HG03439 (cell line): ENCODE results near the gene AKT1.

Experiments
- ATAC-seq: cut with Tn5 transposase; IDR thresholded peaks from one replicate; pipeline ENCODE4 v1.9.1; 2021; ENCODE audit warnings: mild to moderate bottlenecking, moderate library complexity; ENCODE audit not compliant: unreplicated experiment

The AKT1 gene

GRCh38 chr14:104800015-104800770 is 4.6 kb upstream of the AKT1 start:
- ATAC-seq = peak; percentile 50

GRCh38 chr14:104799244-104800014 is 3.9 kb upstream of the AKT1 start:
- no peak for ATAC-seq

- no peak for ATAC-seq
These were observed 3.0 kb upstream of the AKT1 start for GRCh38 chr14:104798300-104799243.

DNA sequence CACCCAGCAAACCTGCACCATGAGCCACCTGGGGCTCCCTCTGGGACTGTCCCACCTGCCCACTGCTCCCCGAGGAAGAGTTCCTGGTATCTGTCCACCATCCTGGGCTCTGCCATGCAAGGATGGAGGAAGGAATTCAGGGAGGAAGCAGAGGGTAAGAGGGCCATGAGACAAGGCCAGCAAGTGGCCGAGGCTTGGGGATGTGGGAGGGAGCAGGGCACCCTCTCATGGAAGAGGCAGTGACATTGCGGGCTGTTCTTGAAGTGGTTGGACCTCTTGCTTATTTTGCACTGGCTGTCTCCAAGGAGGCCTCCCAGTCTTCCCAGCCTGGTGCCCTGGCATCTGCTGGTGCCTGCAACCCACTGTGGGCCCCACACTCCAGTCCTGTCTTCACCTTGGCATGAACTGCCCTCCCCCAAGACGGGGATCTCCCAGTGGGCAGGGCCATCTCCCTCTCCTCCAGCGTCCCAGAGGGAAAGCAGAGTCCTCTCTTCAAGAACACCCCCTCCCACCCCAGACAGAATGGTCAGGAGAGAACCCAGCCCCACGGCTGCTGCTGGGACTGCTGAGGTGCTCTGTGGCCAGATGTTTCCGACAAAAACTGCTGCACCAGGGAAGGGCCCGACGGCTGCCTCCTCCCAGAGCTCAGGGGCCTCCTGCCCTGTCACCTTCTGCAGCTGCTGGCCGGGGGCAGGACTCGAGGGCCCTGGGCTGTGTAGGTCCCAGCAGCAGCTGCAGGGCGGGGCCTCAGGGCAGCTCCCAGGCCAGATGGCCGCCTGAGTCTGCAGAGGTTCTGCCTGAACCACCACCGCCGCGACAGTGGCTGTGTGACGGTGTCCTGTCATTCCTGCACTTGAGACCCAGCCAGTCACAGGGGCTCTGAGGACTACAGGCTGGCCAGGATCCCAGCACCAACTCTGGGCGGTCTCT is 1.8 kb upstream of the AKT1 start:
- no peak for ATAC-seq

- no peak for ATAC-seq
These were observed 1.1 kb upstream of the AKT1 start for GRCh38 chr14:104796687-104797081.

GRCh38 chr14:104795781-104796686 is 486 bp upstream of the AKT1 start:
- no peak for ATAC-seq

- ATAC-seq = no peak
These were observed 936 bp downstream of the AKT1 start for GRCh38 chr14:104794631-104794992.

DNA sequence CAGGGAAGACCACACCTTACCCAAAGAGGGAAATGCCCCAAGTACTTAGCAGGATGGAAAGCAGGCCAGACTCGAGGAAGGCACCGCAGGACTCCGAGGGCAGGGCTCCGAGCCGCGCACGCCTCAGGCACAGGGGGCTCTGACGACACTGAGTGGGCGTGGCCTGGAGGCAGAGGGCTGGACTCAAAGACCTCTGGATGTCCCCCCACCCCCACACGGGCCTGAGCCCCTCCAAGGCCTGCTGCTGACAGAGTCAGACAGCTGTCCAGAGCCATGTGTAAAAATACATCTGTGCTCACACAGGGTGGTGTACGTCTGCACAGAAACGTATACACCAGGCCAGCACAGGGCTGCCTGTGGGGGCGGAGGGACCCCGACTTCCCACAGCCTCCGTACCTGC is 1.4 kb downstream of the AKT1 start:
- ATAC-seq = no peak

DNA sequence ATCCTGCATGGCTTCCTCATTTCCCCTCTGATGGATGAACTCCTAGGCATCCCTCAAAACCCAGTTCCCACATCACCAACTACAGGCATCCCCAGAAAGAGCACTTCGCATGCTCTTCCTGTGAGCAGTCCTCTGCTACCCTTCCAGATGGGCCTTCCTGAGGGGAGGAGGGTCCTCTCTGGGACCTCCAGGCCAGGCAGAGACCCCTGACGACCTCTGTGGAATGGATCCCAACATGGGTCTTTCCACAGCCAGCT is 1.9 kb downstream of the AKT1 start:
- no peak for ATAC-seq

DNA sequence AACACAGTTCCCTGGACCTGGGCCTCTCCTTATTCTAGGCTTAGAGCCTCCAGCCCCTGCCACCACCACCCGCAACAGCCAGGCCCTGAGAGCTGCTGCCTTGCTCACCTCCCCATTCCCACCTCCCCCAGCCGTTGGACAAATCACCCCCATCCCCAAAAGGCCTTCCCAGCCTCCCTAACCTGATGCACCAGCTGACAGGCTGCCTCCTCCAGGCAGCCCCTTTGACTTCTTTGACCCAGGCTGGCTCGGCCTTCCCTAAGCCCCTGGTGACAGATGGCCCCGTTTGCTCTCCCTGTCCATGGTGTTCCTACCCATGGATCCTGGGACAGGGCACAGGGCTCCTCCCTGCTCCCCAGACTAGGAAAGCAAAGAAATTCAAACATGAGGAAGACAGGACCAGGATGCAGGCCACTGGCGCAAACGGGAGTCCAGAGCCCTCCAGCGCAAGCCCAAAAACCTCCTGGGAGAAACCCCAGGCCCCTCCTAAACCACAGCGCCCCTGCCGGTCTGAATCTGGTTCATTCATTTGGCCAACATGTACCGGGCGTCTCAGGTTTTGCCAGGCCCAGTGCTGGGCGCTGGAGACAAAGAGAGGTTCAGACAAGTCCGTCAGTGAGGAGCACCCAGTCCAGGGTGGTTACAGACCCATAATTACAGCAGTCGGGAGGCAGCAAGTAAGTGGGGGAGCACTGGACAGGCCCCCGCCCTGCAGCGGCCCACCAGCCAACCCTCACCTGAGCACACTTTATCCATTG is 2.4 kb downstream of the AKT1 start:
- no peak for ATAC-seq

- ATAC-seq = no peak
These were observed 3.3 kb downstream of the AKT1 start for GRCh38 chr14:104792101-104792884.

DNA sequence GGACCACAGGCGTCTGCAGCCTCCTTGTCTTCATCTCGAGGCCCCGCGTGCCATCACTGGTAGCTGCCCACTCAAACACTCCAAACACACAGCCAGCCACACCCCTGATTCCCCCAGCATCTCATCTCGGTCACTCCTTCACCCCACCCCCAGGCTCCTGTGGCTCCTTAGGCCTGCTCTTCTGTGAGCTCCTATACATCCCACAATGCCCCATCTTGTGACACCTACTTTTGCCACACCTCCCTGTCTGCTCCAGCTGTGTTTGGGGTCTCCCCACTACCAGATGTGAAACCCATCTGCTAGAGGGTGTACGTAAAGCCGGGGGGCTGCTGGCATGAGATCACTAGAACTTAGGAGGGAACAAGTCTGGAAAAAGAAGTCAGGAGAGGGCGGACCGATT is 4.1 kb downstream of the AKT1 start:
- no peak for ATAC-seq

GRCh38 chr14:104789752-104790743 is 5.5 kb downstream of the AKT1 start:
- ATAC-seq = no peak

DNA sequence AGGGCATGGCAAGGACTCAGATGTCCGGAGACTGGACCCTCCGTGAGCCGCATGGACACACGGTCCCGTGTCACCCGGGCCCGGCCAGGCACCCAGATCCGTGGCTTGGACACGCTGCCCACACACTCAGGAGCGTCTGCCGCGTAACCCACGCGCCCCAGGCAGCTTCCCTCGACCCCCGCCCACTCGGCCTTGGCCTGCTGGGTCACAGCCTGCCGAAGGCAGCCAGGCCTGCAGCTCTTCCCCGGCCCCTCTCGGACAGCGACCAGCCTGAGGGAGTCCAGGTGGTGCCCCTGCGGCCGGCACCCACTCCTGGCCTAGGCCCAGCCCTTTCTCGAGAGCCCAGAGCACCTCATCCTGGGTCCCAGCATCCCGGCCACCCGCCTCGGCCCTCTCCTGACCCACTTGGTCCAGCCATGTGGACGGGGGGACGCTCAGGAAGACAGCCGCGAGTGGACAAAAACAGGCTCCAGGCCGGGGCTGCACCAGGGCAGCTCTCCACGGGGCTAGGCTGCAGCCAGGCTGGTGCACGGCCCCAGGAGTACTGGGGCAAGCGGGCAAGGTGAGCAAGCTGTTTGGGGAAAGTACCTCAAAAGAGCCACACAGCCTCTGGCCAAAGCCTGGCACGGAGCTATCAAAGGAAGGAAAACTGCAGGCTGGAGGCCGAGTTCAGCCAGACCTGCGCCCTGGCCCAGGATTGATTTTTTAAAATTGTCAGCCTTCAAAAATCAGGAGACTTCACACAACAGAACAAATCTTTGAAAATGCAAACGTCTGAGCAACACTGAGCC is 6.5 kb downstream of the AKT1 start:
- no peak for ATAC-seq

DNA sequence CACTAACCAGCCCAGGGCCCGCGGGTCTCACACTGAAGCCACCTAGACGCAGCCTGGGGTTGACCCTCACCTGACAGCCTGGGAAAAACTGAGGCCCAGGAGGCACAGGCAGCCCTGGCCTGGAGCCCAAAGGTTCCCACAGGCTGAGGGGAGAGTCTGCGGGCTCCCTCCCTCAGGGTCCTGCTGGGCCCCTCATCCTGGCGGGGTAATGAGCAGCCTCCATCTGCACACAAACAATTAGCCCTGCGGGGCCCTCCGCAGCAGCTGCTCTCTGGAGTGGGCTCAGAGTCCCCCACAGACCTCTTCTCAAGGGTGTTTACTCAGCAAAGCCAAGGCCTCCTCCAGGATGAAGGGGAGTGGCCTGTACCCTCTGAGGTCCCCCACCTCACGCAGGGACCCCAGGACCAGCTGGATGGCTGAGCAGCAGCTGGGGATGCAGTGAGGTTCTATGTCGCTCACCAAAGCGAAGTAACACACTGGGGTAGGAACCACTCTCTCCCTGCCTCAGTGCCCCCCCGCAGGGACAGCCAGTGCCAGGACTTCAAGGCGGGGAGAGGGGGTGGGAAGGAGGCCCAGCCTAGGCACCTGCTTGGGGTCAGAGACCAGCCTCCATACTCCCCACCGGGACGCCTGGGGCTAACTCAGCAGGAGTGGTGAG is 7.3 kb downstream of the AKT1 start:
- no peak for ATAC-seq

DNA sequence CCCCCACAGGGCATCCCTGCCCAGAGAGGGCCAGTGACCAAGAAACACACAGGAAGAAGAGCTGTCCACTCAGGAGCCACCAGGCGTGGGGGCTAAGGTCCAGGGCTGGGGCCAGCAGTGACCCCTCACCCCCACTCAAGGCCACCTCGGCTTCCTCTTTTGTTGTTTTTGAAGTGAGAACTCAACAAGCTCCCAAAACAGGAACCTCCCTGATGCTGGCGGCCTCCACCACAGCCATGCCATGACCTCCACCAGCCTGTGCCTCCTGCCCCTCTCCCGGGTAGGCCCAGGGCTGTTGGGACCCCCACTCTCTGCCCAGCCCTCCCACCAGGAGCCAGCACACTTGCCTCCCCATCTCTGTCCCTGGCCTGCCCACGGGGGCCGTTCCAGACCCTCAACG is 7.8 kb downstream of the AKT1 start:
- ATAC-seq = no peak
